Neural crest cell (in vitro differentiated cells): ENCODE results near the gene EDRF1. TPM values are rescaled to one million over a fixed set of nuclear protein-coding genes. Genes with fewer than 3 reads are reported as not detected.
A peak's percentile ranks its signal among the peaks of the same experiment; 100 is the strongest.

Experiments
- DNase-seq: peaks from one replicate; pipeline ENCODE4 v3.0.0; 2021; ENCODE audit warnings: low read depth, mixed read lengths, low spot score
- H3K27ac Mint-ChIP-seq: one replicate; pipeline ENCODE4 v1.8.0; 2021; ENCODE audit warnings: mild to moderate bottlenecking, mixed read lengths; ENCODE audit not compliant: unreplicated experiment
- H3K27me3 Mint-ChIP-seq: 2 replicates; pipeline ENCODE4 v1.8.0; 2021; ENCODE audit warnings: low read depth, mild to moderate bottlenecking, mixed read lengths
- H3K36me3 Mint-ChIP-seq: 2 replicates; pipeline ENCODE4 v1.8.0; 2021; ENCODE audit warnings: low read depth, mild to moderate bottlenecking, mixed read lengths
- H3K4me1 Mint-ChIP-seq: 2 replicates; pipeline ENCODE4 v1.8.0; 2021; ENCODE audit warnings: mixed read lengths
- H3K4me3 Mint-ChIP-seq: one replicate; pipeline ENCODE4 v1.8.0; 2021; ENCODE audit warnings: mild to moderate bottlenecking, mixed read lengths
- H3K9me3 Mint-ChIP-seq: 2 replicates; pipeline ENCODE4 v1.8.0; 2021; ENCODE audit warnings: mixed read lengths
- CTCF ChIP-seq: fragments of 200-600 bp; sonication (generic); conservative IDR thresholded peaks from 2 replicates; pipeline ENCODE4 v1.5.0; 2021; ENCODE audit warnings: antibody characterized with exemption, mild to moderate bottlenecking
- long read RNA-seq: library from polyadenylated mRNA; unstranded; transcript quantifications from one replicate; pipeline ENCODE4 v2.0.0, GENCODE V29; 2020
- total RNA-seq: library from RNA; stranded (reverse); gene quantifications from 2 replicates; pipeline ENCODE4 v1.2.1, GENCODE V29; 2021

EDRF1 gene
- total RNA-seq = 42.7 and 46.9 TPM in 2 replicates
- long read RNA-seq, full-length matches to known transcripts = 8 of 82 reads
- long read RNA-seq, partial matches to known transcripts = 58 of 82 reads
- long read RNA-seq, other reads (novel, unspliced or antisense) = 16 of 82 reads

- peak within 1 kb of the TSS; percentile 98 for H3K4me3 Mint-ChIP-seq
These were observed at the start of gene EDRF1 for GRCh38 chr10:125719173-125720001. Gene EDRF1 (plus strand): TSS chr10:125719709. CDS start chr10:125719808, 99 bp downstream.

GRCh38 chr10:125672884-125673283 lies 46.6 kb upstream of the EDRF1 start:
- Mint-ChIP-seq H3K36me3 (peaks cover 8% of the 10 kb centered on the region), H3K27me3 (peaks cover 18% of the 10 kb centered on the region), H3K9me3 (peaks cover 16% of the 10 kb centered on the region), H3K4me1 (no peaks in the 10 kb centered on the region), H3K27ac (no peak overlapping the region), H3K4me3 (no peak overlapping the region)
- no peak for TF ChIP-seq CTCF
- no peak for DNase-seq

More at GRCh38 chr10:125719173-125720001, at the start of gene EDRF1:
- TF ChIP-seq CTCF = no peak
- peaks cover 21% of the 10 kb centered on the region for H3K4me1 Mint-ChIP-seq
- peak within 1 kb of the TSS; percentile 100 for H3K27ac Mint-ChIP-seq
- no peaks in the 10 kb centered on the region for H3K27me3 Mint-ChIP-seq
- DNase-seq = peak; percentile 98
- H3K36me3 Mint-ChIP-seq = peaks cover 9% of the 10 kb centered on the region
- H3K9me3 Mint-ChIP-seq = no peaks in the 10 kb centered on the region

GRCh38 chr10:125679436-125679835 lies 40.1 kb upstream of the EDRF1 start:
- H3K4me1 Mint-ChIP-seq = peaks cover 7% of the 10 kb centered on the region
- H3K36me3 Mint-ChIP-seq = no peaks in the 10 kb centered on the region
- no peak for DNase-seq
- peaks cover 9% of the 10 kb centered on the region for H3K9me3 Mint-ChIP-seq
- no peak overlapping the region for H3K4me3 Mint-ChIP-seq
- no peak overlapping the region for H3K27ac Mint-ChIP-seq
- TF ChIP-seq CTCF = no peak
- H3K27me3 Mint-ChIP-seq = no peaks in the 10 kb centered on the region

GRCh38 chr10:125683063-125683462 lies 36.4 kb upstream of the EDRF1 start, which contains the start of gene TEX36:
Gene TEX36 (minus strand): TSS chr10:125683163. CDS start chr10:125682989, 174 bp downstream.
- Mint-ChIP-seq H3K27ac (no peak within 1 kb of the TSS), H3K9me3 (no peaks in the 10 kb centered on the region), H3K4me1 (peaks cover 7% of the 10 kb centered on the region), H3K4me3 (no peak within 1 kb of the TSS), H3K36me3 (no peaks in the 10 kb centered on the region), H3K27me3 (no peaks in the 10 kb centered on the region)
- DNase-seq = no peak
- TF ChIP-seq CTCF = no peak

GRCh38 chr10:125683821-125684220 lies 35.7 kb upstream of the EDRF1 start:
- TF ChIP-seq CTCF = no peak
- H3K36me3 Mint-ChIP-seq = no peaks in the 10 kb centered on the region

More at GRCh38 chr10:125683821-125684220, 35.7 kb upstream of the EDRF1 start:
- Mint-ChIP-seq H3K9me3 (no peaks in the 10 kb centered on the region), H3K27me3 (no peaks in the 10 kb centered on the region), H3K4me3 (no peak overlapping the region), H3K27ac (no peak overlapping the region), H3K4me1 (peaks cover 7% of the 10 kb centered on the region)
- no peak for DNase-seq
